Naive thymus-derived CD4-positive, alpha-beta T cell (primary cell): ENCODE data around the gene CA10. TPM values are rescaled to one million over a fixed set of nuclear protein-coding genes. Genes with fewer than 3 reads are reported as not detected.

Experiments used
- ATAC-seq: fragments of 150-1000 bp; cut with Tn5 transposase; 2 replicates; pipeline ENCODE4 v1.10.0; 2021; ENCODE audit warnings: mild to moderate bottlenecking, moderate library complexity
- CTCF ChIA-PET: fragments of 350-600 bp; sonication (Branson Sonifier 250); formaldehyde crosslinking; loops from one replicate; lab custom pipeline; 2021; ENCODE audit warnings: antibody characterized with exemption; lab: Charles Lee
- POLR2A ChIA-PET: fragments of 350-600 bp; sonication (Branson Sonifier 250); formaldehyde crosslinking; loops from one replicate; lab custom pipeline; 2021; ENCODE audit warnings: antibody characterized with exemption, inconsistent platforms; lab: Charles Lee
- DNase-seq, 9 donors: peaks; one replicate each; pipeline versions ENCODE4 v3.0.0 to v3.0.0-alpha.2; 2020 to 2022; ENCODE audit warnings: mixed read lengths in 1 of 9
- H3K27ac ChIP-seq: one replicate; pipeline ENCODE4 v1.7.0; 2013; ENCODE audit warnings: mild to moderate bottlenecking, low read depth, low read length, moderate library complexity
- H3K27me3 ChIP-seq, 2 donors: one replicate each; pipeline ENCODE4 v1.7.0; 2013; ENCODE audit warnings: low read length in 2 of 2, mild to moderate bottlenecking in 2 of 2, moderate library complexity in 2 of 2; ENCODE audit not compliant: control insufficient read depth in 2 of 2, insufficient read depth in 2 of 2
- H3K36me3 ChIP-seq, 3 experiments: 1 replicate in 2 of 3; 2 replicates in 1 of 3; pipeline ENCODE4 v1.7.0; 2013; ENCODE audit warnings: low read length in 3 of 3, mild to moderate bottlenecking in 3 of 3, moderate library complexity in 1 of 3; ENCODE audit not compliant: insufficient read depth in 3 of 3, control insufficient read depth in 2 of 3
- H3K4me1 ChIP-seq, 2 donors: one replicate each; pipeline ENCODE4 v1.7.0; 2013; ENCODE audit warnings: low read length in 2 of 2, mild to moderate bottlenecking in 2 of 2, moderate library complexity in 1 of 2; ENCODE audit not compliant: control insufficient read depth in 2 of 2, insufficient read depth in 2 of 2
- H3K4me3 ChIP-seq: 2 replicates; pipeline ENCODE4 v1.7.0; 2013; ENCODE audit warnings: mild to moderate bottlenecking, low read length
- H3K9me3 ChIP-seq, 3 experiments: 1 replicate in 2 of 3; 2 replicates in 1 of 3; pipeline ENCODE4 v1.7.0; 2013; ENCODE audit warnings: low read length in 3 of 3; ENCODE audit not compliant: control insufficient read depth in 2 of 3
- H3K27ac Mint-ChIP-seq, 9 donors: one replicate each; pipeline ENCODE4 v1.8.0; 2020 to 2022; ENCODE audit warnings: mixed read lengths in 9 of 9, mild to moderate bottlenecking in 8 of 9, moderate library complexity in 5 of 9, inconsistent platforms in 2 of 9
- H3K27me3 Mint-ChIP-seq, 5 donors: one replicate each; pipeline ENCODE4 v1.8.0; 2021 to 2022; ENCODE audit warnings: mixed read lengths in 5 of 5, mild to moderate bottlenecking in 1 of 5
- H3K36me3 Mint-ChIP-seq, 5 donors: one replicate each; pipeline ENCODE4 v1.8.0; 2020 to 2022; ENCODE audit warnings: mixed read lengths in 5 of 5, mild to moderate bottlenecking in 3 of 5, inconsistent platforms in 1 of 5
- H3K4me1 Mint-ChIP-seq, 7 donors: one replicate each; pipeline ENCODE4 v1.8.0; 2020 to 2022; ENCODE audit warnings: mixed read lengths in 7 of 7, mild to moderate bottlenecking in 3 of 7, inconsistent platforms in 1 of 7
- H3K4me3 Mint-ChIP-seq, 10 donors: one replicate each; pipeline ENCODE4 v1.8.0; 2020 to 2022; ENCODE audit warnings: mild to moderate bottlenecking in 10 of 10, mixed read lengths in 10 of 10, moderate library complexity in 6 of 10, inconsistent platforms in 2 of 10
- H3K9me3 Mint-ChIP-seq, 11 donors: one replicate each; pipeline ENCODE4 v1.8.0; 2020 to 2022; ENCODE audit warnings: mixed read lengths in 11 of 11, mild to moderate bottlenecking in 4 of 11, inconsistent platforms in 1 of 11, moderate library complexity in 1 of 11
- intact Hi-C, 2 donors: fragments of 100-400 bp; cut with micrococcal nuclease; formaldehyde crosslinking; loops; one replicate each; pipeline ENCODE4 v1.15.1; 2023
- polyA plus RNA-seq, 2 donors: library from polyadenylated mRNA; unstranded; fragments of 300-500 nt; fragmentation: Illumina TruSeq; gene quantifications; one replicate each; pipeline ENCODE4 v1.2.3, GENCODE V29; 2021
- total RNA-seq, 6 experiments: library from RNA in 5 of 6; stranded (reverse) in 5 of 6; gene quantifications; 1 replicate in 5 of 6; 2 replicates in 1 of 6; pipeline ENCODE4 v1.2.3 and lab custom pipeline; 2021 to 2026

CA10 gene
- not detected for total RNA-seq
- not detected for polyA plus RNA-seq
- not detected for total RNA-seq (lab: John Stamatoyannopoulos, UW)

GRCh38 chr17:52158450-52159042 is at the start of gene CA10:
Gene CA10, minus strand, starts transcription at chr17:52158714.
- POLR2A ChIA-PET, result no interaction called here
- no peak within 1 kb of the TSS for H3K27ac Mint-ChIP-seq
- CTCF ChIA-PET, result no interaction called here

GRCh38 chr17:52207796-52208195 is 49.3 kb upstream of the CA10 start:
- H3K9me3 Mint-ChIP-seq, result peaks cover 0 to 12% (median 0%) of the 10 kb centered on the region in 11 donors
- ChIA-PET CTCF (no interaction called here), POLR2A (no interaction called here)
- Histone ChIP-seq H3K36me3 (no peaks in the 10 kb centered on the region), H3K27me3 (no peaks in the 10 kb centered on the region), H3K27ac (no peak overlapping the region), H3K4me3 (no peak overlapping the region), H3K9me3 (no peaks in the 10 kb centered on the region), H3K4me1 (no peaks in the 10 kb centered on the region)
- ATAC-seq, result no peak
- no peak overlapping the region for H3K27ac Mint-ChIP-seq
- H3K36me3 Mint-ChIP-seq, result no peaks in the 10 kb centered on the region
- intact Hi-C loops, result no loop called here
- H3K27me3 Mint-ChIP-seq, result peaks cover 0 to 17% (median 4%) of the 10 kb centered on the region in 5 donors
- H3K4me3 Mint-ChIP-seq, result no peak overlapping the region
- H3K4me1 Mint-ChIP-seq, result no peaks in the 10 kb centered on the region
- DNase-seq, result no peak

More at GRCh38 chr17:52158450-52159042, at the start of gene CA10:
- H3K4me3 Mint-ChIP-seq, result peak within 1 kb of the TSS in 4 of 10 donors; percentile 27 to 44 (median 36)
- Histone ChIP-seq H3K4me1 (no peaks in the 10 kb centered on the region), H3K9me3 (no peaks in the 10 kb centered on the region), H3K27ac (no peak within 1 kb of the TSS), H3K4me3 (no peak within 1 kb of the TSS), H3K36me3 (no peaks in the 10 kb centered on the region), H3K27me3 (peaks cover 0 to 8% of the 10 kb centered on the region in 2 donors)
- H3K4me1 Mint-ChIP-seq, result peaks cover 0 to 5% (median 4%) of the 10 kb centered on the region in 7 donors
- ATAC-seq (no peak), DNase-seq (no peak)
- peaks cover 0 to 10% (median 0%) of the 10 kb centered on the region in 5 donors for H3K36me3 Mint-ChIP-seq
- H3K9me3 Mint-ChIP-seq, result peaks cover 0 to 16% (median 9%) of the 10 kb centered on the region in 11 donors
- peaks cover 57 to 71% (median 60%) of the 10 kb centered on the region in 5 donors for H3K27me3 Mint-ChIP-seq
- intact Hi-C loops, result no loop called here

GRCh38 chr17:52202520-52203080 is 44.1 kb upstream of the CA10 start:
- Histone ChIP-seq H3K27me3 (no peaks in the 10 kb centered on the region), H3K9me3 (no peaks in the 10 kb centered on the region), H3K36me3 (no peaks in the 10 kb centered on the region), H3K4me3 (no peak overlapping the region), H3K27ac (no peak overlapping the region), H3K4me1 (no peaks in the 10 kb centered on the region)
- ChIA-PET CTCF (no interaction called here), POLR2A (no interaction called here)
- ATAC-seq (no peak), DNase-seq (no peak)
- Mint-ChIP-seq H3K4me1 (no peaks in the 10 kb centered on the region), H3K4me3 (no peak overlapping the region), H3K9me3 (peaks cover 0 to 8% (median 0%) of the 10 kb centered on the region in 11 donors), H3K27me3 (peaks cover 0 to 30% (median 5%) of the 10 kb centered on the region in 5 donors), H3K36me3 (no peaks in the 10 kb centered on the region), H3K27ac (no peak overlapping the region)
- intact Hi-C loops, result no loop called here

- Histone ChIP-seq H3K27ac (no peak overlapping the region), H3K36me3 (no peaks in the 10 kb centered on the region), H3K4me1 (no peaks in the 10 kb centered on the region), H3K4me3 (no peak overlapping the region), H3K27me3 (no peaks in the 10 kb centered on the region), H3K9me3 (no peaks in the 10 kb centered on the region)
- Mint-ChIP-seq H3K27me3 (peaks cover 0 to 36% (median 5%) of the 10 kb centered on the region in 5 donors), H3K27ac (no peak overlapping the region), H3K4me3 (no peak overlapping the region), H3K36me3 (no peaks in the 10 kb centered on the region), H3K4me1 (no peaks in the 10 kb centered on the region), H3K9me3 (peaks cover 0 to 8% (median 0%) of the 10 kb centered on the region in 11 donors)
- ChIA-PET CTCF (no interaction called here), POLR2A (no interaction called here)
- no peak for ATAC-seq
- intact Hi-C loops, result no loop called here
- no peak for DNase-seq
Measured at GRCh38 chr17:52201767-52202519, 43.4 kb upstream of the CA10 start.

GRCh38 chr17:52191491-52191890 is 33.0 kb upstream of the CA10 start:
- H3K9me3 ChIP-seq, result no peaks in the 10 kb centered on the region
- no peak overlapping the region for H3K27ac ChIP-seq
- Mint-ChIP-seq H3K4me3 (no peak overlapping the region), H3K27ac (no peak overlapping the region), H3K36me3 (no peaks in the 10 kb centered on the region), H3K27me3 (peaks cover 0 to 16% (median 4%) of the 10 kb centered on the region in 5 donors), H3K4me1 (no peaks in the 10 kb centered on the region), H3K9me3 (peaks cover 0 to 9% (median 1%) of the 10 kb centered on the region in 11 donors)
- CTCF ChIA-PET, result interaction anchor here (1.7 kb wide), 1 partner anchor 9 kb away, joined by 3 read pairs; no protein-coding TSS in a partner anchor
- no peaks in the 10 kb centered on the region for H3K36me3 ChIP-seq
- no peaks in the 10 kb centered on the region for H3K27me3 ChIP-seq
- no peak overlapping the region for H3K4me3 ChIP-seq
- H3K4me1 ChIP-seq, result no peaks in the 10 kb centered on the region
- ATAC-seq (no peak), DNase-seq (no peak)
- intact Hi-C loops, result no loop called here
- POLR2A ChIA-PET, result no interaction called here

- Mint-ChIP-seq H3K27ac (no peak overlapping the region), H3K27me3 (peaks cover 0 to 28% (median 19%) of the 10 kb centered on the region in 5 donors), H3K9me3 (peaks cover 0 to 12% (median 3%) of the 10 kb centered on the region in 11 donors), H3K4me1 (no peaks in the 10 kb centered on the region), H3K4me3 (no peak overlapping the region), H3K36me3 (no peaks in the 10 kb centered on the region)
- CTCF ChIA-PET, result no interaction called here
- Histone ChIP-seq H3K9me3 (no peaks in the 10 kb centered on the region), H3K36me3 (no peaks in the 10 kb centered on the region), H3K4me3 (no peak overlapping the region), H3K27ac (no peak overlapping the region), H3K4me1 (no peaks in the 10 kb centered on the region), H3K27me3 (no peaks in the 10 kb centered on the region)
- POLR2A ChIA-PET, result no interaction called here
- ATAC-seq (no peak), DNase-seq (no peak)
- intact Hi-C loops, result no loop called here
Measured at GRCh38 chr17:52181782-52182181, 23.3 kb upstream of the CA10 start.
